ENCODE results near the gene KIFC1.

The KIFC1 gene

DNA sequence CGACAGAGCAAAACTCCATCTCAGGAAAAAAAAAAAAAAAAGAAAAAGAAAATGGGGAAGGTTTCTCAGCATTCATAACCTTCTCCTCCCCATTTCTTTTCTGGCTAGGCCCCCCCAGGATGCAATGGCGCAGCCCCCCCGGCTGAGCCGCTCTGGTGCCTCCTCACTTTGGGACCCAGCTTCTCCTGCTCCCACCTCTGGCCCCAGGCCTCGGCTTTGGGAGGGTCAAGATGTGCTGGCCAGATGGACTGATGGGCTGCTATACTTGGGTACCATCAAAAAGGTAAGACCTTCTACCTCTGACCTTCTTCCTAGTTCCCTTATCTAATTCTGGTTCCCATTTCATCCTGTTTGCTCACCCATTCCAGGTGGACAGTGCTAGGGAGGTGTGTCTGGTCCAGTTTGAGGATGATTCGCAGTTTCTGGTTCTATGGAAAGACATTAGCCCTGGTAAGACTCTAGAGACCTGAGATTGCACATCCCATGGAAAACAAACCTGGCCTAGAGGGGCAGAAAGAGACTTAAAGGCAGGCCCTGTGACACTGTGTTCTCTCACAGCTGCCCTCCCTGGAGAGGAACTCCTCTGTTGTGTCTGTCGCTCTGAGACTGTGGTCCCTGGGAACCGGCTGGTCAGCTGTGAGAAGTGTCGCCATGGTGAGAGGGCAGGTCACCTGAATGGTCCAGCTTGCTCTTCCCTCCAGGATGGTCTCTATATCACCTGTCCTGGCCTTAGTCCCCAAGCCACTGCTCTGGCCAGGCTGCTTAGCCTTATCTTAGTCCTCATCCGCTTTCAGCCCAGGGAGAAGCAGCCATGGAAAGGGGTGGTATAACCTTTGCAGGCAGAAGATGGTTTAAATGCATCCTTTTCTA, 20.8 kb downstream of the KIFC1 start:
- DNase-seq, result no peak

GRCh38 chr6:33413241-33414120, 21.9 kb downstream of the KIFC1 start:
- DNase-seq, result no peak

GRCh38 chr6:33414592-33415271, 23.1 kb downstream of the KIFC1 start:
- DNase-seq, result no peak

- DNase-seq, result no peak
Observed at GRCh38 chr6:33415831-33416230, 24.2 kb downstream of the KIFC1 start.

DNA sequence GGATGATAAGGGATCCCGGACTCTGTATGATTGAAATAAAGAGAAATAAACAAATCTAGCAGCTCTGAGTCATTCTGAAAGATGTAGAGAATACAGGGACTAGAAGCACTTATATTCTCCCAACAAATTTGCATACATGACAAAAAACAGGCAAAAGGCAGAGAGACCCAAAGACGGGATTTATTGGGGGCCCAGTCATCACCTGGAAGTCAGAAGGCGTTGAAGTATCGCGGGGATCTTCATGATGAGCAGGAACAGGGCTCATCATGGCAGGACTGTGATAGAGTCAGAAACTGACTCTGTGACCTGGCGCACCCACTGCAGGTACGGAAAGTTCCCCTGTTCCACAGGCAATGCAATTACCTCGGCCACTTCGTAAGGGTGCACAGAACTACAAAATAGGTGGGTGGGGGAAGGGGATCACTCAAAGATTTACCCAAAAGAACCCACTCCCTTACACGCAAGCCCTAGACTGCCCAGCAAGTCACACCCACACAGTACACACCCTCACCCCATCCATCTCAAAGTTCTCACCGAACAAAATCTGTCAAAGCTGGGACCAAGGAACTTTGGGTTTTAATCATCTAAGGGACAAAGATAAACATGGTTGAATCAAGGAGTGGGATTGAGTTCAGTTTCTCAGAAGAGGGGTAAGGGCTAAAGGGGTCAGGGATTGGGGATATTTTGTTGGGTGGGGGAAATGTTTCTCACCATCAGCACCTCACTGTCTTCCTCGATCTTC, 24.9 kb downstream of the KIFC1 start:
- no peak for DNase-seq

DNA sequence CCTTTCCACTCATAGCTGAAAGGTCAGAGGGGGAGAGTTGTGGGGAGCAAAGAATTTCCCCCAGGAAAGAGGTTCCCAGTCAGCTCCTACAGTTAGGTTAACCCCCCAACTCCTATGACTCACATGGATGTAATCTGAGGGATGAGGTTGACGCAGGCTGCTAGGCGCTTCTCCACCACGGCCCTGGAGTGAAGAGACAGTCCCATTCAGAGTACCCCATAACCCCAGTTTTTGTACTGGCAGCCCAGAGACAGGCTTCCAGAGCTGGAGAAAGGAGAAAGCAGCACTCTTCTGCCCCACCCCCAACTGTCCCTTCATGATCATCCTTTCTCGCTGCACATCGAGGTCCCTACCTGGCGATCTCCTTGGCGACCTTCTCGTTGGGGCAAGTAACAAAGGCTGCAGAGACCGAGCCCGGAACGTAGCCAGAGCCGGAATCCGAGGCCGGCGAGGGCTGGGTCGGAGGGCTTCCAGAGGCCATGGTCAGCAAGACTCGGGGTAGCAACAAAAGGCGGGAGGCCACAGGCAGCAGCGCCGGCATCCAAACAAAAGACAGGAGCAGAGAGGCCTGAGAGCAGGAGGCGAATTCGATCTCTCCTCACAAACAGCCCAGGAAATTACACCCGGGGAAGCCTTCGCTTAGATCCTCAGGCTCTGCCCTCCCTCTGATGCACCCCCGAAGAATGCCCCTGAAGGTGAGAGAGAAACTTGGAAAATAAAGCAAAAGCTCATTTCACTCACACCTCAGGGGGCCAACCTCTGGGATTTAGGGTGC, 25.7 kb downstream of the KIFC1 start:
- DNase-seq, result no peak

DNA sequence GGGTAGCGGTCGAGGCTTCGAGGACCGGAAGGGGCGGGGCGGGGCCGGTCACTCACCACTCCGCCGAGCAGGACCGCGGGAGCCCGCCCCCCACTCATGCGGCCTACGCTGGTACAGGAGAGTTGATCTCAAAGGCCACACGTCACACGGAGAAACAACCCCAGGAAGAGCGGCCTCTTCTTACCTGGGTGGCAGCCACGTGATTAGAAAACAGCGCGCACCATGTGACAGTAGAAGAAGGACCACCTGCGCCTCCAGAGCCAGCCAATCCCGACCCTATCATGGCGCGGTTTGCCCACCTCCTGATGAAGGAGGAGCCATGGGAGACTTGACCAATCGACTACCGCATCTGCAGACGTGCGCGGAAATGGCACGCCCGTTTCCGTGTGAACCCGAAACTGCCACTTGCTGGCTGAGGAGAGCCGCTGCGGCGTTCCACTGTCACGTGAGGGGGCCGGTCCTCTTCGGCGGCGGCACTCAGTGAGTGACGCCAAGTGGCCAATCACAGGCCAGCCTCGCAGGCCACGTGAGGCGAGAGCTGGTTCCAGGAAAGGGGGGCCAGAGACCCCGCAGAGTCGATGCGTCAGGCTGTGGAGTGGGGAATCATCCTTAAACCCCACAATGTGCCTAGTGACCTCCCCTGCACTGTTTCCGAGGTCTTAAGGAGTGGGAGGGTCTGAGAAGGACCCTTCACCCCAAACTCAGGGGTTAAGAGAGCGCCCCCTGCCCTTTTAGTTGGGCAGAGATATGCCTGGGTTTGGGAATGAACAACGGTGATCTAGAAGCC, 26.5 kb downstream of the KIFC1 start, which contains the start of gene CUTA:
CUTA (minus strand) TSS at position 205 of the 787 bp plus-strand sequence; CDS start at position 98, 107 bp downstream.
- DNase-seq, result peak; percentile 100

GRCh38 chr6:33418690-33419291, 27.2 kb downstream of the KIFC1 start:
- peak; percentile 79 for DNase-seq

DNA sequence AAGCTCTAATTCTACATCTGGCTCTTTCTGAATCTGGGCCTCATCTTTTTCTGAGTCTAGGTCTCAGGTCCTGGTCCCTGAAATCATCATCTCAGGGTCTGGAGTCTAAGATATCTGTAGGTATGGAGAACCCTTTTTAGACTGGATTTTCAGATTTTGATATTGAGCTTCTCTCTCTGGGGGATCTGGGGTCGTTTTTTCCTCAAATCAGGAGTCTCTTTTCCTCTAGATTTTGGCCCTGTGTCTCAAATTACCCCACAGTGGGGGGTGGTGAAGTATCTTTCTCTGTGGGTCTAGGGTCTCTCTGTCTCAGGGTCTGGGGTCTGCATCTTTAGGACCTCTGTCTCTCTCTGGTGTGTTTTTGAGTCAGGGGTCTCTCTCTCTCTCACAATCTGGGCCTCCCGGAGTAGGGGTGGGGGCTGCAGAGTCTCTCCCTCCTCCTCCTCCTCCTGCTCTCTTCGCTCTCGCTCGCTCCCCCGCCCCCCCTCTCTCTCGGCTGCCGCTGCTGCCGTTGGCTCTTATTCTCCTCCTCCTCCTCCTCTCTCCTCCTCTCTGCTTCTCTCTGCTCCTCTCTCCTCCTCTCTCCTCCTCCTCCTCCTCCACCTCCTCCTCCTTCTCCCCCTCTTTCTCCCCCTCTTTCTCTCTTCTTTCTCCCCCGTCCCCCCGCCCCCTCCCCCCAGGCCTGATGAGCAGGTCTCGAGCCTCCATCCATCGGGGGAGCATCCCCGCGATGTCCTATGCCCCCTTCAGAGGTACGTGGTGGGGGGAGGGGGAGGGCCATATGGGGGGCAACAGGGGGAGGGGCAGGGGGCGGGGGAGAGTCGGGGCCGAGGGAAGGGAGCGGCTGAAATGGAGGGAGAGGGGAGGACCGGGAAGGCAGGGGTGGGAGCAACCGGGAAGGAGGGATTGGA, 28.2 kb downstream of the KIFC1 start, which contains the start of gene SYNGAP1:
SYNGAP1 (plus strand) TSS at position 486 of the 911 bp plus-strand sequence; CDS start at position 686, 200 bp downstream.
- peak; percentile 53 for DNase-seq

GRCh38 chr6:33420491-33421343, 29.1 kb downstream of the KIFC1 start:
- DNase-seq, result no peak

DNA sequence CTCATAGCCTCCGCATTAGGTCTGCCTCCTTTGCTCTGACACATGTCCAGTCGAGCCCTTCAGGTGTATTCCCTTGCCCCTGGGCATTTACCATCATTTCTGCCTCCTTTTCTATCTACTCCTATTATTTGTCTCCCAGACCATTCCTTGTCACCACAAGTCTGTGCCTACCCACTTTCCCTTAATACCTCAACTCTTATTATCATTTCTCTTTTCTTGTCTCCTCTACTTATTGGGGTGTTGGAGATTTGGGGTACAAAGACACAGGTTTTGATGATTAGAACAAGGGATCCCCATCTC, 29.7 kb downstream of the KIFC1 start:
- no peak for DNase-seq

DNA sequence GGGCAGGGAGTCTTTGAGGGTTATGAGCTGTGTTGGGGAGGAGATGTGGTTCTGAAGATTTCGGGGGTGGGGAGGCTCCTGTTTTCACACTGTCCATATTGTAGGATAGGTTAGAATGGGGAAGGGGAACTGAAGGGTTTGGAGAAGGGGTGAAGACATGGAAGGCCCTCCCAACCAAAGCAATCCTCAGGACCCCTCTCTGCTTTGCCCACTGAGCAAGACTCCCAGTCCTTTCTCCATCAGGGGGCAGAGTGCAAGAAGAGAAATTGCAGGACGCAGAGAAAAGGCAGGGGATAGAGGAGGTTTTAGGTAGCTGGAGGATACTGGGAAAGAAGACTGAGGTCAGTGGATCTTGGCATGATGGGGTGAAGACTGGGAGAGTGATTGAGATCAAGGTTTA, 32.2 kb downstream of the KIFC1 start:
- no peak for DNase-seq

- DNase-seq, result no peak
Observed at GRCh38 chr6:33424855-33425667, 33.4 kb downstream of the KIFC1 start.

GRCh38 chr6:33425668-33426577, 34.3 kb downstream of the KIFC1 start:
- peak; percentile 89 for DNase-seq

GRCh38 chr6:33426590-33427511, 35.2 kb downstream of the KIFC1 start:
- DNase-seq, result peak; percentile 59
